Raji (cell line): ENCODE measurements around the gene GLRA3.

Experiments
- POLR2A ChIP-seq: IDR thresholded peaks from 2 replicates; pipeline ENCODE4 v1.6.1; 2011; ENCODE audit warnings: low read depth, low read length, control low read depth; ENCODE audit not compliant: insufficient read depth

Gene GLRA3

DNA sequence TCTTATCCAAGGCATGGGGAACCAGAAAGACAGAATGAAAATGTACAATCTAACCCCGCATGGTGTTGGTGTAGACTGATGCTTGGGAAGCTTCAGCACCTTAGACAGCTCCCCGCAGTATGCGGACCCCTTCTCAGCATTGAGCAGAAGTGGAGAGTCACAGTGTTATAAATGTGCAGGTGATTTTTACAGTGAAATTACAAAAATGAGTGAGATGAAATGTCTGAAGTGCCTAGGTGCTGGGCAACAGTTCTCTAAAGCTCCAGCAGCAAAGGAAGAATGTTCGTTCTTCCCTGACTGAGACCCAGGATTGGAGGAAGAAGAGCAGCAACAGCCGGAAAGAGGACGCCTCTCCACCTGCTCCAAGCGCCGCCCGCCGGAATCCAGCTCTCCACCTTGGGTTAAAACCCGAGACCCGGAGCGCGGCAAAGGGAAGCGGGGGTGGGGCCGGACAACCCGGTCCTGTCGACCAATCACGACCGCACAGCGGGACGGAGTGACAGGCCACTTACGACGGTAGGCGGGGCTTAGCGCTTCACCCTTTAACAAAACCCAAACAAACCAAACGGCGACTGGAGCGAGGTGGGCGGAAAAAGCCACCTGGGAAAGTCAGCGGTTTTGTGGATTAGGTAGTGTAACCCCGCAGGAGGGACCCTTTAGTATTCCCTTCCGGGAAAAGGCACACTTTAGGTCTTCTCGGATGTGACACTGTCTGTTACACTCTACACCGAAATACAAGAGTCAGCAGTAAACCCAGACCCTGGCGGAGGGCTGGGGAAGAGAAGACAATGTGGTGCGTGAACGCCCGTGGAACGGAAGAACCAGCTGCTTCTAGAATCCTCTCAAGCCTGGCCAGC is at the start of gene GLRA3:
Gene GLRA3 (minus strand): TSS at position 403 of the 857 bp plus-strand sequence. CDS start 436 bp downstream, outside the sequence.
- TF ChIP-seq POLR2A: no peak

- TF ChIP-seq POLR2A: no peak
Measured at GRCh38 chr4:174874898-174875297, 45.9 kb upstream of the GLRA3 start.

GRCh38 chr4:174873931-174874330 is 44.9 kb upstream of the GLRA3 start:
- no peak for TF ChIP-seq POLR2A

- TF ChIP-seq POLR2A: no peak
Measured at GRCh38 chr4:174871407-174871806, 42.4 kb upstream of the GLRA3 start.

- TF ChIP-seq POLR2A: no peak
Measured at GRCh38 chr4:174870311-174870710, 41.3 kb upstream of the GLRA3 start.

DNA sequence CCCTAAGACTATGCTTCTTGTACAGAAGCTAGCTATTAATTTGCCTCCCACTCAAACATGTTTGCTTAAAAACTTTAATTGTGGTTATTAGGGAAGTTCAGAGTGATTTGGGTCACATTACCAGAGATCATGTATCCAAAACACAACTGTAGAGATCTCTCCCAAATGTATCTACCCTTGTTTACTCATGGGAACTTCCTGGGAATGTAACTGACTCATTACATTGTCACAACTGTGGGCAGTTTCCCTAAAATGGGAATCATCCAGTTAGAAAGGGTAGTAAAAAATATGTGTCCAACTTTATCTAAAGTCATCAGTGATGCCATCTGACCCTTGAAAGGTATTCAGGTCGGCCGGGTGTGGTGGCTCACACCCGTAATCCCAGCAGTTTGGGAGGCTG is 40.3 kb upstream of the GLRA3 start:
- no peak for TF ChIP-seq POLR2A

DNA sequence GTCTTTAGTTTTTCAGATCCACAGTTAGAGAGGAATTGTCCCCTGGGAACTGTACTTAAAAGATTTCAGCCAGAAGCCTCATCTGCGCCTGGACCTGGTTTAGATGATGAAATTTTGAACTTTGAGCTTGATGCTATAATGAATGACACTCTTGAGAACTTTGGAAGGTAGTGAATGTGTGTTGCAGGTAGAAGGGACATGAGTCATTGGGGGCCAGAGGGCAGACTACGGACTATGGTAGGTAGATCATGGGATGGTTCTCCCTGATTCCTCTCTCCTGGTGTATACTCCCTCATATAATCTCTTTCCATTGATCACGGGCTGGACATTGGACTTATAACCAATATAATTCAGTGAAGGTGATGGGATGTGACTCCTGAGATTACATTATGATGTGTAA is 38.9 kb upstream of the GLRA3 start:
- TF ChIP-seq POLR2A: no peak

GRCh38 chr4:174865418-174865985 is 36.5 kb upstream of the GLRA3 start:
- TF ChIP-seq POLR2A: no peak

DNA sequence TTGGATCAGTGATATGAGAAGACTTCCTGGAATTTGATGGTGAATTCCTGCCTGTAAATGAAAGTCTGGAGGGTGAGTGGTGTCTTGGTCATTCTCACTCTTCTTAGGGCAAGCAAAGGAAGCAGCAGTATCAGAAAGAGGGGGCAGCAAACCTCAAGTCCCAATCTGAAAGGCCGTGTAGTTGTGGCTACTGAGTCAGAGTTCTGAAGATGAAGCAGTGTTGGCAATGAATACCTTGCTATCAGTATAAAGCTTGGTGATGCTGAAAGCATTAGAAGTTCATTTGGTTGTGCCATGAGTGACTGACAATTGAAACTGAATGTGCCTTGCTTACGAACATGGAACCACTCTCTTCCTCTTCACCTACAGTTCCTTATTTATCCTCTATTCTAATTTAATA is 35.0 kb upstream of the GLRA3 start:
- no peak for TF ChIP-seq POLR2A

- no peak for TF ChIP-seq POLR2A
Measured at GRCh38 chr4:174860588-174860987, 31.5 kb upstream of the GLRA3 start.

- TF ChIP-seq POLR2A: no peak
Measured at GRCh38 chr4:174859904-174860303, 30.9 kb upstream of the GLRA3 start.

DNA sequence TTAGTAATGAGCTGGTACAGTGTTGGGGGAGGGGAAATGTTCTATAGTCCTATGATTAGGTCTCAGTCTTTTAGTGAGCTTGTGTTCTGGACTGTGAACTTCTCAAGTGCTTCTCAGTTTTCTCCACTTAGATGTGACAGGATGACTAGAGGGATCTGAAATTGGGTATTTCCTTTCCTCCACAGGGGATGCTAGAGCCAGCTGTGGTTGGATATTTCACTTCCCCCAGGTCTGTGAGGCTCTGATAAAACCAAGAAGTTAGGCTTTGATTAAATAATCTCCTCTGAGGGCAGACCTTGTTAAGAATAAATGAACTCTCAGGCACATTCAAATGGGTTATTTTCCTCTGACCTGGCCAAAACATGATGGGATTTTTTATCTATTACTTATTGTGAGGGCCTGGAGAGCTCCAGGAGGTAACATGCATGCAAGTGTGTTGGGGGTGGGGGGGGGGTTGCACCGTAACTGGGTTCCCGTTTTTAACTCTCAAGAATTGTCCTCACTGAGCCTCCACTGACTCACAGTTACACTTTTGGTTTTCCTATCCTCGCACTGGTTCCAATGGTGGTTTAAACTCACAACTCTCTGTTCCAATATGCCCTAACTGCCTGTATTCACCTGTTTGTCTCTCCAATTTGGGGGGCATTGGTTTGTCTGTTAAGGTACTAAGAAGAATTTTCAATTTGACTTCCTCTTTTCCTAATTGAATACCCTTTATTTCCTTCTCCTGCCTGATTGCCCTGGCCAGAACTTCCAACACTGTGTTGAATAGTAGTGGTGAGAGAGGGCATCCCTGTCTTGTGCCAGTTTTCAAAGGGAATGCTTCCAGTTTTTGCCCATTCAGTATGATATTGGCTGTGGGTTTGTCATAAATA is 28.1 kb upstream of the GLRA3 start:
- TF ChIP-seq POLR2A: no peak

DNA sequence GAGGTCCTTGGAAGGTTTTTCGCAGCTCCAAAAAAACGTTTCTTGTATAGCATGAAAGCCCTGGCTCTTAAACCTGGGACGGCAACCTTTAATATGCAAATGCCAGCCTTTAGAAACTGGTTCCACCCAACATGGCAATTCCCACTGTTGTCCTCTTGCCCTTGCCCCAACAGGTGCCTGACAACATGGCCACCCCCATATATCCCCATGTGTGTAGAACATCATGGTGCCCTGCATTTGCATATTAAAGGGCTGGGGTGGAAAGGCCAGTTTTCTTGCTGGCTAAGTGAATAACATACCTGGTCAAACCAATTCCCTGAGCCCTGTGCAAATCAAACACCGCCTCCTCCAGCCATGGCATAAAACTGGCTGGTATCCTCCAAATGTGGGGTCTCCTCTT is 26.0 kb upstream of the GLRA3 start:
- no peak for TF ChIP-seq POLR2A

- TF ChIP-seq POLR2A: no peak
Measured at GRCh38 chr4:174853629-174854028, 24.6 kb upstream of the GLRA3 start.

- no peak for TF ChIP-seq POLR2A
Measured at GRCh38 chr4:174848596-174848995, 19.5 kb upstream of the GLRA3 start.
